BE2C (cell line): ENCODE data around the gene TMCC3.

Experiments
- DNase-seq: peaks from one replicate; pipeline ENCODE4 v3.0.0-alpha.2; 2020
- H3K27me3 ChIP-seq: fragments of 250-450 bp; sonication (Bioruptor Pico); 2 replicates; pipeline ENCODE4 v1.5.1; 2020; ENCODE audit warnings: mild to moderate bottlenecking
- H3K36me3 ChIP-seq: fragments of 250-450 bp; sonication (Bioruptor Pico); 2 replicates; pipeline ENCODE4 v1.5.1; 2020; ENCODE audit warnings: mild to moderate bottlenecking
- H3K4me1 ChIP-seq: fragments of 250-450 bp; sonication (Bioruptor Pico); 2 replicates; pipeline ENCODE4 v1.5.1; 2020
- H3K4me3 ChIP-seq: 2 replicates; pipeline ENCODE4 v1.5.1; 2011; ENCODE audit warnings: low read depth, low read length
- H3K9me3 ChIP-seq: fragments of 250-450 bp; sonication (Bioruptor Pico); 2 replicates; pipeline ENCODE4 v1.5.1; 2020
- TF ChIP-seq, protein P1 (sequence below): IDR thresholded peaks from 2 replicates; pipeline ENCODE4 v1.5.1; 2012; ENCODE audit warnings: mild to moderate bottlenecking, low read depth, low read length

TMCC3 gene

DNA sequence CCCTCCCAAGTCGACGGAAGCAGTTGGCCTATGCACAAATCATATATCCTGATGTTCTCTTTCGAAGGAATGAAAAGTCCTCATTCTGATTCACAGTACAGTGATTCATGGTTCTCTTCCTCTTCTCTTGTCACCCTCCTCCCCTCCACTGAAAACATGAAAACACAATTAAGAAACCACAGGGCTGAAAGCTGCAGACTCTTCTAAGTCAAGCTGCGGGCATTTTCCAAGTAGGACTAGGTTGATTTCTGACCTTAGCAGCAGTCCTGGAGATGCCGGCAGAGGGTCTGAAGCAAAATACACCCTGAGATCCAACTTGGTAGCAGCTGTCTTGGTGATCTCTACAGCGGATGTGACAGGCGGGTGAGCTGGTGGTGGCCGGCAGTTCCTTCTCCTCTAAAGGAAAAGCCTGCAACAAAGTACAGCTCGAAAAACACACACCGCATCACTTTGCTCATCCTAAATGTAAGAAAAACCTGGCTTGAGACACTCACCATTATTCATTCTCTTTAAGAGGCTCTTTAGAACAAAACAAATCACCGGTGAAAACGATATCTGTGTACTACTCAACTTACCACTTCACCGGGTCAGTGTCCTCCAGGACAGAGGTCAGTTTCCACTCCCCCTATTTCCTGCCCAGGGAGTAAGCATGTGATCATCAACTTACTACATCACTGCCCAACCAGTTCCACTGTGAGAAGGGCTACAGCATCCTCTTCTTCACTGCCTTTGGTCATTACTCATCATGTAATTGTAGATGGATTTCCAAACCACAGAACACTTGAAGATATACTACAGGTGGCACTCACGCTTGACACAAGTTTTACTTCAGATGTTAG is 6.0 kb downstream of the TMCC3 start:
- no peaks in the 10 kb centered on the region for H3K4me1 ChIP-seq
- H3K4me3 ChIP-seq: no peak overlapping the region
- no peak for DNase-seq

DNA sequence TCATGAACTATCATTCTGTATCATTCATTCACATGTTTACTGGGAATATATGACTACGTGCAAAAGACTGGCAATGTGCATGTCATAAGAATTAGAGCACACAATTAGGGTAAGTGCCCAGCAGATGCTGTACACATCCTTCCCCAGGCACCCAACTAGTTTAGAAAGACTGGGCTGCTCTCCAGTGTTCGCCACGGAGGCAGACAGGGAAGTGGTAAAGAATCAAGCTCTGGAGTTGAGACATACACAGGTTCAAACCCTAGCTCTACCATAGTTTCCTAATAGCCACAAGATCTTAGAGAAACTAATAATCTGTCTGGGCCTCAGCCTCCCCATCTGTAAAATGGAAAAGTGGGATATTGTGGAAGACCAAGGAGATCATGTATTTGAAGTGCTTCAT is 6.8 kb downstream of the TMCC3 start:
- TF ChIP-seq, protein P1, sequence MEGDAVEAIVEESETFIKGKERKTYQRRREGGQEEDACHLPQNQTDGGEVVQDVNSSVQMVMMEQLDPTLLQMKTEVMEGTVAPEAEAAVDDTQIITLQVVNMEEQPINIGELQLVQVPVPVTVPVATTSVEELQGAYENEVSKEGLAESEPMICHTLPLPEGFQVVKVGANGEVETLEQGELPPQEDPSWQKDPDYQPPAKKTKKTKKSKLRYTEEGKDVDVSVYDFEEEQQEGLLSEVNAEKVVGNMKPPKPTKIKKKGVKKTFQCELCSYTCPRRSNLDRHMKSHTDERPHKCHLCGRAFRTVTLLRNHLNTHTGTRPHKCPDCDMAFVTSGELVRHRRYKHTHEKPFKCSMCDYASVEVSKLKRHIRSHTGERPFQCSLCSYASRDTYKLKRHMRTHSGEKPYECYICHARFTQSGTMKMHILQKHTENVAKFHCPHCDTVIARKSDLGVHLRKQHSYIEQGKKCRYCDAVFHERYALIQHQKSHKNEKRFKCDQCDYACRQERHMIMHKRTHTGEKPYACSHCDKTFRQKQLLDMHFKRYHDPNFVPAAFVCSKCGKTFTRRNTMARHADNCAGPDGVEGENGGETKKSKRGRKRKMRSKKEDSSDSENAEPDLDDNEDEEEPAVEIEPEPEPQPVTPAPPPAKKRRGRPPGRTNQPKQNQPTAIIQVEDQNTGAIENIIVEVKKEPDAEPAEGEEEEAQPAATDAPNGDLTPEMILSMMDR: no peak
- no peaks in the 10 kb centered on the region for H3K36me3 ChIP-seq
- H3K27me3 ChIP-seq: peaks cover 16% of the 10 kb centered on the region
- no peaks in the 10 kb centered on the region for H3K4me1 ChIP-seq
- no peak for DNase-seq
- no peaks in the 10 kb centered on the region; the same call in 1 of the 2 replicates for H3K9me3 ChIP-seq
- H3K4me3 ChIP-seq: no peak overlapping the region

More for the DNA sequence above, 6.0 kb downstream of the TMCC3 start:
- Histone ChIP-seq H3K36me3 (no peaks in the 10 kb centered on the region), H3K27me3 (peaks cover 24% of the 10 kb centered on the region), H3K9me3 (no peaks in the 10 kb centered on the region; the same call in 1 of the 2 replicates)
- TF ChIP-seq, protein P1: no peak

DNA sequence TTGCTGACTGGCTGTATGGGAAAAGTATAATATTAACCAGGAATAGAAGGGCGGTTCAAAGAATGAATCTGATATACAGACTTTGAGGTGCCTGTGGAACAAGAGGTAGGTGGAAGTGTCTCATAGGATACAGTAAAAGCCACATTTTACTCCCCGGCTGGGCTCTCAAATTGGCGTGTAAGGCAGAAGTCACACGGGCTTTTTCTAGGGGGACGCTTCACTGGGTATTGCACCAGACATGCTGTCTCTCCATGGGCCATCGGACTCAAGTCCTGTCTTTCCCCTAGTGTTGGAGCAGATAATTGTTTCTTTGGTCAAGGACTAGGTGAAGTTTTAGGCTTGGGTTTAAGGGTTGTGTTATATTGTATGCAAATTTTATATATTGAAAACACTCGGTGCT is 9.1 kb downstream of the TMCC3 start:
- no peaks in the 10 kb centered on the region for H3K36me3 ChIP-seq
- H3K4me3 ChIP-seq: no peak overlapping the region
- H3K27me3 ChIP-seq: peaks cover 3% of the 10 kb centered on the region
- no peaks in the 10 kb centered on the region for H3K4me1 ChIP-seq
- H3K9me3 ChIP-seq: no peaks in the 10 kb centered on the region; the same call in 1 of the 2 replicates
- no peak for DNase-seq
- TF ChIP-seq, protein P1: no peak

DNA sequence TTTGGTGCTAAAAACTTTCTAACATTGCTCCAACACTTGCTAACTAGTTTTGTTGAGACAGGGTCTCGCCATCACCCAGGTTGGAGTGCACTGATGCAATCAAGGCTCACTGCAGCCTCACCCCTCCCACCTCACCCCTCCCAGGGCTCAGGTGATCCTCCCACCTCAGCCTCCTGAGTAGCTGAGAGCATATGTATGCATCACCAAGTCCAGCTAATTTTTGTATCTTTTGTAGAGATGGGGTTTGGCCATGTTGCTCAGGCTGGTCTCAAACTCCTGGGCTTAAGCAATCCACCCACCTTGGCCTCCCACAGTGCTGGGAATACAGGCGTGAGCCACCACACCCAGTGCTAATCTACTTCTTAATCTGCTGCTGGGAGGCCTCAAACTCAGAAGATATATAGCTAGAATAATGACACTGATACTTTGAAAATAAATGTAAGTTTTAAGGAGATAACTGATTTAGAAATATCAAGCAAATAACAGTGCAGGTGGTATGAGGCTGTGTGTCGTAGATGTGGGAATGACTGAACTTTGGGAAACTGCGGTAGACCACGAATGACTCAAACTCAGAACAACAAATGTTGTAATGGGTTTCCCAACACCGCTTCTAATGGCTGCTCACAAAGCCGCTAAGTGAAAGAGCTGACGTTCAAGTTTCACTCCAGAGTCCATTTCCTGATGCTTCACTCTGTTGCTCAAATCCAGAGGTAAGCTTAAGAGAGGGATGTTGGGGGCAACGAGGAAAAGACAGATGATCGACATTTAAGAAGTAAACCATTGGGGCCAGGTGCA is 10.0 kb downstream of the TMCC3 start:
- no peak for DNase-seq
- TF ChIP-seq, protein P1: no peak
- Histone ChIP-seq H3K4me1 (no peaks in the 10 kb centered on the region), H3K9me3 (no peaks in the 10 kb centered on the region; the same call in 1 of the 2 replicates), H3K4me3 (no peak overlapping the region), H3K36me3 (no peaks in the 10 kb centered on the region), H3K27me3 (no peaks in the 10 kb centered on the region; the same call in 1 of the 2 replicates)

DNA sequence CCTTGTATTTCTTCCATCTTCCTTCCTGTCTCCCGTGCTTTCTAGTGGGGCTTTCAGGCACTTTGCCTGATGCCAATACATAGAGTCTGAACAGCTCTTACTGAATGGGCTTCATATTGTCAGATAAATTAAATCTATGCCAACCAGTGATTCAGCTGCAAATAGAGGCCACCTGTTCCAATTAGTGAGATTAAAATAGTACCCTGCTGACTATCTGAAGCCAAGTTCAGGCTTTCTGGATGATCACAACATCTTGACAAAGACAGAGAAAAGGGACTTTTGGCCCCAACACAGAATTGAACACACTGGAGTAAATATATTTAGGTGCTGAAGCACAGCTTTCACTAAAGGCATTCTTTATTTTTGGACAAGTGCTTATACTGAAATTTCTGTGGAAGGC is 11.8 kb downstream of the TMCC3 start:
- Histone ChIP-seq H3K27me3 (no peaks in the 10 kb centered on the region), H3K4me3 (no peak overlapping the region), H3K9me3 (no peaks in the 10 kb centered on the region; the same call in 1 of the 2 replicates), H3K4me1 (no peaks in the 10 kb centered on the region), H3K36me3 (no peaks in the 10 kb centered on the region)
- TF ChIP-seq, protein P1: no peak
- no peak for DNase-seq
